ENCODE measurements around the gene GGTA1.

GRCh38 chr9:121405899-121406298 is 93.7 kb downstream of the GGTA1 start:
- TF ChIP-seq POLR2A (IDR thresholded peaks at IDR 0.05; ENCODE audit: low read depth, low read length) (no peak), POLR2AphosphoS5 (IDR thresholded peaks at IDR 0.05; ENCODE audit: low read depth, low read length) (no peak), TAF1 (IDR thresholded peaks at IDR 0.05; ENCODE audit: borderline replicate concordance, low read depth, low read length) (no peak)
